Nephron (organoid): ENCODE measurements around the gene TRMT112.

Source experiments
- H3K27ac Mint-ChIP-seq, 3 experiments: 2 replicates each; pipeline ENCODE4 v1.8.0; 2020; ENCODE audit warnings: mixed read lengths in 3 of 3, mild to moderate bottlenecking in 2 of 3, moderate library complexity in 1 of 3
- H3K27me3 Mint-ChIP-seq: 2 replicates; pipeline ENCODE4 v1.8.0; 2021; ENCODE audit warnings: low read depth, mild to moderate bottlenecking, moderate library complexity, mixed read lengths
- H3K36me3 Mint-ChIP-seq: 2 replicates; pipeline ENCODE4 v1.8.0; 2020; ENCODE audit warnings: low read depth, mixed read lengths
- H3K4me1 Mint-ChIP-seq: 2 replicates; pipeline ENCODE4 v1.8.0; 2020; ENCODE audit warnings: mixed read lengths
- H3K4me3 Mint-ChIP-seq, 3 experiments: 2 replicates each; pipeline ENCODE4 v1.8.0; 2020; ENCODE audit warnings: mild to moderate bottlenecking in 3 of 3, mixed read lengths in 3 of 3, moderate library complexity in 2 of 3
- H3K9me3 Mint-ChIP-seq: 2 replicates; pipeline ENCODE4 v1.8.0; 2020; ENCODE audit warnings: mixed read lengths
- TF ChIP-seq, protein P1 (sequence below), 3 experiments: fragments of 200-600 bp; sonication (generic); IDR thresholded peaks; one replicate each; pipeline ENCODE4 v1.5.0; 2021; ENCODE audit warnings: antibody characterized with exemption in 3 of 3; ENCODE audit not compliant: unreplicated experiment in 3 of 3

TRMT112 gene

DNA sequence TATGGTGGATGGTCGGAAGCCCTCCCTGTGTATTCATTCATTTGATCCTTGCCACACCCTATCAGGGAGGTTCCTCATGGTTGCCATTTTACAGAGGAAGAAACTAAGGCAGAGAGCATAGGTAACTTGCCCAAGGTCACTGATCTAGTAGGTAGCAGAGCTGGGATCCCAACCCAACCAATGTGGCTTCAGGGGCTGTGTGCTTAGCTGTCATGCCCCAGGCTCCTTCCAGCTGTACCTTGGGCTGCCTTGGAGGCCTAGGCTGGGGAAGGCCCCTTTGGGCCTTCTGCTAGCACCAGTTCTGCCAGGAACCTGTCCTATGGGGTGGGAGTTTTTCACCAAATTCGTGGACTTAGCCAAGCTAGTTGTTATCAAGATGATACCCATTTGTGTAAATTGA lies 41.5 kb downstream of the TRMT112 start:
- Mint-ChIP-seq H3K36me3 (peaks cover 9% of the 10 kb centered on the region), H3K4me3 (no peak overlapping the region), H3K27me3 (no peaks in the 10 kb centered on the region), H3K4me1 (peaks cover 4% of the 10 kb centered on the region), H3K27ac (no peak overlapping the region), H3K9me3 (no peaks in the 10 kb centered on the region)
- TF ChIP-seq, protein P1, sequence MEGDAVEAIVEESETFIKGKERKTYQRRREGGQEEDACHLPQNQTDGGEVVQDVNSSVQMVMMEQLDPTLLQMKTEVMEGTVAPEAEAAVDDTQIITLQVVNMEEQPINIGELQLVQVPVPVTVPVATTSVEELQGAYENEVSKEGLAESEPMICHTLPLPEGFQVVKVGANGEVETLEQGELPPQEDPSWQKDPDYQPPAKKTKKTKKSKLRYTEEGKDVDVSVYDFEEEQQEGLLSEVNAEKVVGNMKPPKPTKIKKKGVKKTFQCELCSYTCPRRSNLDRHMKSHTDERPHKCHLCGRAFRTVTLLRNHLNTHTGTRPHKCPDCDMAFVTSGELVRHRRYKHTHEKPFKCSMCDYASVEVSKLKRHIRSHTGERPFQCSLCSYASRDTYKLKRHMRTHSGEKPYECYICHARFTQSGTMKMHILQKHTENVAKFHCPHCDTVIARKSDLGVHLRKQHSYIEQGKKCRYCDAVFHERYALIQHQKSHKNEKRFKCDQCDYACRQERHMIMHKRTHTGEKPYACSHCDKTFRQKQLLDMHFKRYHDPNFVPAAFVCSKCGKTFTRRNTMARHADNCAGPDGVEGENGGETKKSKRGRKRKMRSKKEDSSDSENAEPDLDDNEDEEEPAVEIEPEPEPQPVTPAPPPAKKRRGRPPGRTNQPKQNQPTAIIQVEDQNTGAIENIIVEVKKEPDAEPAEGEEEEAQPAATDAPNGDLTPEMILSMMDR (IDR thresholded peaks at IDR 0.05; ENCODE audit: unreplicated experiment in 3 of 3): no peak

DNA sequence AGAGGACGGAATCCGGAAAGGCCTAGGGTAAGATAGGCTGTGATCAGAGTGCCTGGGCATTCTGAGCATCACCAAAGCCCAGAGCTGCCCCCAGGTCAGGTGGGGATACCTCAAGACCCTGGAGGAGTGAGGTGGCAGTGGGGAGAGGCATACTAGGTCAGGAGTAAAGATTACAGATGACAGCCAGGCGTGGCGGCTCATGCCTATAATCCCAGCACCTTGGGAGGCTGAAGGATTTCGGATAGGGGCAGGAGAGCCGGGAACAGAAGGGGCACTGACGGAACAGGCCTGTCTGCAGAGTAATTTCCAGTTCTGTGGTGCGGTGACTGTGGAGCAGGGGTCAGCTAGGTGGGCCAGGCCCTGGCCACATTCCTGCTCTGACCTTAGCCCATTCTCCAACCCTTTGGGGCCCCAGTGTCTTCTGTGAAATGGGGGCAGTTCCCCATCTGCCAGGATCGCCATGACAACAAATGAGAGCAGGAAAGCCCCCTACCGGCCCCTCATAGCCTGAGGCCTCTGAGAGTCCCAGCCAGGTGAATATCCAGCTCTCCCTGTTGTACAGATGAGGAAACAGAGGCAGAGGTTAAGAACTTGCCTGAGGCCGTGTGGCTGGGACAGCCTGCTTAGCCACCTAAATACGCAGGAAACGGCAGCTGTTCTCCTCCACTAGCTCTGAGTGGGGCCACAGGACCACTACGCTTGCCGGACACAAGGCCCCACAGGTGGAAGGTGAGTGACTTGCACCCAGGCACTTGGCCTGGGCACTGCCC lies 42.1 kb downstream of the TRMT112 start:
- Mint-ChIP-seq H3K4me1 (peaks cover 4% of the 10 kb centered on the region), H3K4me3 (no peak overlapping the region), H3K27ac (no peak overlapping the region), H3K27me3 (no peaks in the 10 kb centered on the region), H3K9me3 (no peaks in the 10 kb centered on the region), H3K36me3 (peaks cover 9% of the 10 kb centered on the region)
- TF ChIP-seq, protein P1 (IDR thresholded peaks at IDR 0.05; ENCODE audit: unreplicated experiment in 3 of 3): no peak

DNA sequence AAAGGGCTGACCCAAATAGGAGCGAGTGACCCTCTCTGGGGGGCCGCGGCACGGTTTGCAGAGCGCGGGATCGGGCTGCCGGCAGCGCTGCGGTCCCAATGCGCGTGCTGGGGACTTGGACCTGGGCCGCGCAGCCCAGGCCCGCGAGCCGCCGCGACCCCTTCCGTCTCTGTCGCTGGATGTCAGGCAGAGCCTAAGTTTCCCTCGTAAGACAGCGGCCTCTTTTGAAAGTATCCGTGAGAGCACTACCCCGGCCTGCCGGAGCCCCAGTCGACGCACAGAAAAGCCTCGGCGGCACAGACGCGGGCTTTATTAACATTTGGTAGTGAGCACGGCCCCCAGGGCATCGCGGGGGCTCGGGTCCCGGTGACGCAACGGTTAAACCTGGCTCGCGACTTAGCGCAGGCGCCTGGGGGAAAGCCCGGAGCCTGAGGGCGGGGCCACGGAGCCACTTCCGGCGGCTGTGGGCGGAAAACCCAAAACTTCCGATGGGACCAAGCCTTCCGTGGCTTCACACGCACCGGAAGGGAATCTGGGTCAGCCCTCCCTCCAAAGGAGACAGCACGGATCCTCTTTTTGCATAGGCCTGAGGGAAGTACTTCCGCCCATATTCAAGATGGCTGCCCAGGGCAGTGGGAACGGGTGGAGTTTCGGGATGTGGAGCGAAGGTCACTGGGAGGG lies 47.7 kb downstream of the TRMT112 start:
- peak overlapping the region; percentile 97 to 99 (median 98) for H3K27ac Mint-ChIP-seq
- H3K4me3 Mint-ChIP-seq: peak overlapping the region; percentile 94 to 97 (median 96)

DNA sequence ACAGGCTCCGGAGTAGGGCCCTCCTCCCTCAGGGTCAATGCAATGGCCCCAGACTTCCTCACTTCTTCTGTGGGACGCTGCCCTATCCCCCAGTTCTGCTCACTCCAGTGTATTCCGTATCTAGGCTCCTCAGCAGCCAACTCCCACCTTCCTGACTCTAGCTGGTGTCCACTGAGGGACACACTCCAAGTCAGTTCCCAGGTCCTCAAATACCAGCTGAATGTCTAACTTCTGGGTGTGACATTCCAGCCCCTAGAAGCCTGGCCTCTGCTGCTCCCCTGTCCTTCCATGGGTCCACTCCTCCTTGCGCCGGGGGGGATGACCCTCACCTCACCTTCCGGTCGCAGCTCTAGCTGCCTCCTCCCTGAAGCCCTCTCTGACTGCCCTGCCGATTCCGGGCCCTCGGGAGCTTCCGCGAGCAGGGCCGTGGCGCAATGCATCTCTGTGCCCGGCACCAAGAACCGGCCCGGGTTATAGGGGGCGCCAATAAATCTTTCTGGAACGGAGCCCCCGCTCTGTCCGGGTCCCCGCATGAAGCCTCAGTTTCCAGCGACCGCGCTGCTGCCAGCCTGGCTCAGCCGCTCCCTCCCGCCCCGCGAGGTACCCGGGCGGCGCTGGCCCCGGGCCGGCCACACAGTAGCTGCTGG lies 48.3 kb downstream of the TRMT112 start:
- Mint-ChIP-seq H3K27me3 (no peaks in the 10 kb centered on the region), H3K9me3 (no peaks in the 10 kb centered on the region), H3K4me3 (peak overlapping the region; percentile 94 to 97 (median 96)), H3K27ac (peak overlapping the region; percentile 81 to 99 (median 98)), H3K36me3 (peaks cover 4% of the 10 kb centered on the region), H3K4me1 (peaks cover 7% of the 10 kb centered on the region)
- TF ChIP-seq, protein P1 (IDR thresholded peaks at IDR 0.05; ENCODE audit: unreplicated experiment in 3 of 3): no peak

More for the DNA sequence above, 47.7 kb downstream of the TRMT112 start:
- Mint-ChIP-seq H3K9me3 (no peaks in the 10 kb centered on the region), H3K36me3 (peaks cover 4% of the 10 kb centered on the region), H3K27me3 (no peaks in the 10 kb centered on the region), H3K4me1 (peaks cover 7% of the 10 kb centered on the region)
- TF ChIP-seq, protein P1 (IDR thresholded peaks at IDR 0.05; ENCODE audit: unreplicated experiment in 3 of 3): peak in 1 of 3 experiments; percentile 49

DNA sequence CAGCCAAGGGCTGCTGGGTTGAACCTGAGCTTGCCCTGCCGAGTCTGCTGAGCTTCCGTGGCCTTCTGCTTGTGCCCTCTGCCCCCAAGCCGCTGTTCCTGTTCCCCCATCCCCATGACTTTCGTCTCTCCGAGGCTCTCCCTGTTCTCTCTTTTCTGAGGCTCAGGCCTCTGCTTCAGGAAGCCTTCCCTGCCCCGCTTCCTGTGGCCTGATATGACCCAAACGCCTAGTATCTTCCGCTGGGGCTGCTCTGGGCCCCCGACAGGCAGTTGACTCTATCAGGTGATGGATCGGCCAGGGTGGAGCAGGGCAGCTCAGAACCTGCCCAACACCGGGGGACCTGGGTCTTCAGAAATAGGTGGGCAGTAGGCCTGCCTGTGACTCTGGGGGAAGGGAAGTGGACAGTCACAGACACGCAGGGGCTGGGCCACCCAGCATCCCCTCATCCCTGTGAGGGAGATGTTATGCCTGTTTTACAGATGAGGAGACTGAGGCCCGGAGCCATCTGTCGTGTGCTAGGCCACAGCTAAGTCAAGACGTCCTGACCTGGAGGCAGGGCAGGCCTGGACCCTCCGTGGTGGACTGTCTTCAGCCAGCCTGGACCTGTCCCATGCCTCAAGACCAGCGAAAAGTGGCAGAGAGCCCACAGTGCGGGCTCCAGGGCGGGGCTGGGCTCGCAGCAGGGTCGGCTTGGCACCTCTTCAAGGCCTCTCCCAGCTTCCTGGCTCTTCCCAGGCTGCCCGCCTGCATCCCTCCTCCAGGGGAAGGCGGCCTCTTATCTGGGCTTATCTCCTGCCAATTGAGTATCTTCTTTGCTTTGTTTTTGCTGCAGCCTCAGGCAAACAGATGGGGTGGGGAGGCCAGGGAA lies 49.1 kb downstream of the TRMT112 start:
- Mint-ChIP-seq H3K4me3 (peak overlapping the region; percentile 94 to 97 (median 96)), H3K9me3 (no peaks in the 10 kb centered on the region), H3K27ac (peak overlapping the region; percentile 81 to 99 (median 98)), H3K27me3 (no peaks in the 10 kb centered on the region), H3K36me3 (peaks cover 4% of the 10 kb centered on the region), H3K4me1 (peaks cover 7% of the 10 kb centered on the region)
- TF ChIP-seq, protein P1 (IDR thresholded peaks at IDR 0.05; ENCODE audit: unreplicated experiment in 3 of 3): no peak
